Effector memory CD4-positive, alpha-beta T cell (primary cell): ENCODE measurements around the gene MTA1.

Experiments used
- DNase-seq, 3 donors: peaks; one replicate each; pipeline ENCODE4 v3.0.0-alpha.2; 2020
- H3K27ac ChIP-seq: 2 replicates; pipeline ENCODE4 v1.7.0; 2013; ENCODE audit warnings: mild to moderate bottlenecking, low read length, moderate library complexity; ENCODE audit not compliant: insufficient read depth, poor library complexity, severe bottlenecking
- H3K27me3 ChIP-seq: replicated peaks from 2 replicates; pipeline ENCODE4 v1.7.0; 2013; ENCODE audit warnings: mild to moderate bottlenecking, low read length; ENCODE audit not compliant: insufficient read depth, control insufficient read depth, poor library complexity, severe bottlenecking
- H3K36me3 ChIP-seq: 2 replicates; pipeline ENCODE4 v1.7.0; 2013; ENCODE audit warnings: mild to moderate bottlenecking, low read length, moderate library complexity; ENCODE audit not compliant: control insufficient read depth, insufficient read depth
- H3K4me1 ChIP-seq: 2 replicates; pipeline ENCODE4 v1.7.0; 2013; ENCODE audit warnings: low read length, mild to moderate bottlenecking; ENCODE audit not compliant: control insufficient read depth, insufficient read depth, poor library complexity, severe bottlenecking
- H3K4me3 ChIP-seq: 2 replicates; pipeline ENCODE4 v1.7.0; 2013; ENCODE audit warnings: low read length, low read depth, mild to moderate bottlenecking; ENCODE audit not compliant: insufficient read depth, poor library complexity, severe bottlenecking
- H3K9me3 ChIP-seq: 2 replicates; pipeline ENCODE4 v1.7.0; 2013; ENCODE audit warnings: mild to moderate bottlenecking, low read length, moderate library complexity; ENCODE audit not compliant: control insufficient read depth

MTA1 gene

GRCh38 chr14:105461903-105462302 lies 42.3 kb downstream of the MTA1 start:
- Histone ChIP-seq H3K4me3 (no peak overlapping the region), H3K27me3 (no peaks in the 10 kb centered on the region), H3K27ac (no peak overlapping the region), H3K9me3 (no peaks in the 10 kb centered on the region), H3K4me1 (no peaks in the 10 kb centered on the region), H3K36me3 (peaks cover 36% of the 10 kb centered on the region)
- DNase-seq, result no peak

DNA sequence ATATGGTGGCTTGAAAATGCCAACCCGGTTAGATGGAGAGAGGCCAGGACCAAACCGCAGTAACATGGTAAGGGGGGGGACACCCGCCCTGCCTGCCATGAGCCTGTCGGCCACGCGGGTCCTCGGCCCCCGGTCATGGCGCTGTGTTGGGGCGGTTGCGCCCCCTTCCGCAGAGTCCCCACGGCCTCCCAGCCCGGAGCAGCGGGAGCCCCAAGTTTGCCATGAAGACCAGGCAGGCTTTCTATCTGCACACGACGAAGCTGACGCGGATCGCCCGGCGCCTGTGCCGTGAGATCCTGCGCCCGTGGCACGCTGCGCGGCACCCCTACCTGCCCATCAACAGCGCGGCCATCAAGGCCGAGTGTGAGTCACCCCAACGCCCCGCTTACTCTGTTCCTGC lies 44.9 kb downstream of the MTA1 start:
- DNase-seq, result no peak
- H3K9me3 ChIP-seq, result no peaks in the 10 kb centered on the region
- no peaks in the 10 kb centered on the region for H3K27me3 ChIP-seq
- no peak overlapping the region for H3K4me3 ChIP-seq
- H3K4me1 ChIP-seq, result no peaks in the 10 kb centered on the region
- H3K27ac ChIP-seq, result no peak overlapping the region
- peaks cover 43% of the 10 kb centered on the region for H3K36me3 ChIP-seq

GRCh38 chr14:105465209-105466031 lies 45.8 kb downstream of the MTA1 start:
- DNase-seq, result no peak
- Histone ChIP-seq H3K27me3 (no peaks in the 10 kb centered on the region), H3K4me3 (no peak overlapping the region), H3K4me1 (no peaks in the 10 kb centered on the region), H3K9me3 (no peaks in the 10 kb centered on the region), H3K36me3 (peaks cover 47% of the 10 kb centered on the region), H3K27ac (no peak overlapping the region)

- Histone ChIP-seq H3K4me1 (no peaks in the 10 kb centered on the region), H3K27me3 (no peaks in the 10 kb centered on the region), H3K27ac (no peak overlapping the region), H3K36me3 (peaks cover 36% of the 10 kb centered on the region), H3K9me3 (no peaks in the 10 kb centered on the region), H3K4me3 (no peak overlapping the region)
- DNase-seq, result no peak
These were observed 47.1 kb downstream of the MTA1 start for GRCh38 chr14:105466531-105467248.

DNA sequence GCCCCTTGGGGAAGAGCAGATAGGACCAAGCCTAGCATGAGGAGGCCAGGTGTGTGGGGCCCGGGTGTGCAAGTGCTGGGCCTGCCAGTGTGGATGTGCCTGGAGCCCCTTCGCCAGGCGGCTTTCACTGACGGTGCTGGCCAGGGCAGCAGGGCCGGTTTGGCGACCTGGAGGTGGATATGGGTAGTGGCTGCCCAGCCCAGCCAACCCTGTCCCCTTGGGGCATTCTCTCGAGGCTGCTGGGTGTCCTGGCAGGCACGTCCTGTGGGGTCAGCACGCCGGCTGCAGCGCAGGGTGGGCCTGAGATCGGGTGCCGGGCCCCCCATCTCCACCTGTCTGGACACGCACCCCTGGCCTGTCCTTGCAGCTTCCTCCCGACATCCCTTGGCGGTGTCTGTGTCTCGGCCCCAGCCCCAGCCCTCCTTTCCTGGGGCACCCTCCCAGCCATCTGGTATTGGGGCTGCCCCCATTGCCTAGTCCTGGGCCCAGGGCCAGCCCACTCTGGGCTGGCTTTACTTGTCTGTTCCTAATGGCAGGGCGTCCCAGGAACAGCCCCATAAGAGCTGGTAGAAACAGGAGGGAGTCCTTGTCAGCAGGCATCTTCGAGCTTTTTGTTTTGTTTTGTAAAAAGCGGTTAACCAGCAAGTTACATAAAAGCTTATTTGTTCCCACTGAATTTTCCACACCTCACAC lies 47.8 kb downstream of the MTA1 start:
- Histone ChIP-seq H3K9me3 (no peaks in the 10 kb centered on the region), H3K4me3 (no peak overlapping the region), H3K27me3 (no peaks in the 10 kb centered on the region), H3K4me1 (no peaks in the 10 kb centered on the region), H3K36me3 (peaks cover 36% of the 10 kb centered on the region), H3K27ac (no peak overlapping the region)
- no peak for DNase-seq

- Histone ChIP-seq H3K27me3 (no peaks in the 10 kb centered on the region), H3K27ac (no peak overlapping the region), H3K36me3 (peaks cover 35% of the 10 kb centered on the region), H3K4me3 (no peak overlapping the region), H3K4me1 (no peaks in the 10 kb centered on the region), H3K9me3 (no peaks in the 10 kb centered on the region)
- no peak for DNase-seq
These were observed 48.4 kb downstream of the MTA1 start for GRCh38 chr14:105467942-105468471.

DNA sequence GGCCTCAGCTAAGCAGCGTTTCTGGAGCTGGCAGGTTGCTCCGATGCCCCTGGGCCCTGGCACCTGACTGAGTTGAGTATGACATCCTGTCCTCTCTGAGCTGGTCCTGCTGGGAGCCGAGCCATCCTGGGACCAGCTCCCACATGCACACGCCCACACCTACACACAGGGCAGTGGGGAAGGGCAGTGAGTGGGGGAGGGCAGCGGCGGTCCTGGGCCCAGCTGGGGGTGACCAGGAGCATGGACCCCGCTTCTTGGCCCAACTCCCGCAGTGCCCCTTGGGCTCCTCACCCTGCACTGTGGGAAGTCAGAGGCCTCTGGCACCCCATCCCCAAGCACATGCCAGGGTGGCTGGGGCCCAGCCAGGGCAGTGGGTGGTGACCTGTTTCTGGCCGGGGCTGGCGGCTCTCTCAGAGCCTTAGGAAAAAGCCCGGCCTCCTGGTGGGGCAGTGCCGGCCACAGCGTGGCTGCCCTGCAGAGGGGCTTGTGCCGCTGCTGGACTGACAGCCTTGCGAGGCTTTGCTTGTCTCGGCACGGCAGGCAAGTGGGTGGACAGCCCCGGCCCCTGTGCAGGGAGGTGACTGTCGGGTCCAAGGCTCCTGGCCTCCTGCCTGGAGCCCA lies 49.1 kb downstream of the MTA1 start:
- DNase-seq, result no peak
- Histone ChIP-seq H3K27ac (no peak overlapping the region), H3K36me3 (peaks cover 28% of the 10 kb centered on the region), H3K4me3 (no peak overlapping the region), H3K9me3 (no peaks in the 10 kb centered on the region), H3K27me3 (no peaks in the 10 kb centered on the region), H3K4me1 (peaks cover 5% of the 10 kb centered on the region)

- no peak for DNase-seq
- no peak overlapping the region for H3K27ac ChIP-seq
- peaks cover 20% of the 10 kb centered on the region for H3K36me3 ChIP-seq
- no peaks in the 10 kb centered on the region for H3K9me3 ChIP-seq
- no peaks in the 10 kb centered on the region for H3K27me3 ChIP-seq
- H3K4me1 ChIP-seq, result peaks cover 7% of the 10 kb centered on the region
- no peak overlapping the region for H3K4me3 ChIP-seq
These were observed 50.1 kb downstream of the MTA1 start for GRCh38 chr14:105469456-105470349.
